ENCODE data around the gene NOTUM.
"Not testable (repeated sequence)": the region's sequence is repeated elsewhere in the genome, so short reads cannot be mapped to it uniquely, and the experiment has no call there.

NOTUM gene

GRCh38 chr17:81924557-81925532 is 36.1 kb downstream of the NOTUM start:
- DNase-seq (ENCODE audit: low read depth in 2 of 2, low spot score in 1 of 2): no peak

DNA sequence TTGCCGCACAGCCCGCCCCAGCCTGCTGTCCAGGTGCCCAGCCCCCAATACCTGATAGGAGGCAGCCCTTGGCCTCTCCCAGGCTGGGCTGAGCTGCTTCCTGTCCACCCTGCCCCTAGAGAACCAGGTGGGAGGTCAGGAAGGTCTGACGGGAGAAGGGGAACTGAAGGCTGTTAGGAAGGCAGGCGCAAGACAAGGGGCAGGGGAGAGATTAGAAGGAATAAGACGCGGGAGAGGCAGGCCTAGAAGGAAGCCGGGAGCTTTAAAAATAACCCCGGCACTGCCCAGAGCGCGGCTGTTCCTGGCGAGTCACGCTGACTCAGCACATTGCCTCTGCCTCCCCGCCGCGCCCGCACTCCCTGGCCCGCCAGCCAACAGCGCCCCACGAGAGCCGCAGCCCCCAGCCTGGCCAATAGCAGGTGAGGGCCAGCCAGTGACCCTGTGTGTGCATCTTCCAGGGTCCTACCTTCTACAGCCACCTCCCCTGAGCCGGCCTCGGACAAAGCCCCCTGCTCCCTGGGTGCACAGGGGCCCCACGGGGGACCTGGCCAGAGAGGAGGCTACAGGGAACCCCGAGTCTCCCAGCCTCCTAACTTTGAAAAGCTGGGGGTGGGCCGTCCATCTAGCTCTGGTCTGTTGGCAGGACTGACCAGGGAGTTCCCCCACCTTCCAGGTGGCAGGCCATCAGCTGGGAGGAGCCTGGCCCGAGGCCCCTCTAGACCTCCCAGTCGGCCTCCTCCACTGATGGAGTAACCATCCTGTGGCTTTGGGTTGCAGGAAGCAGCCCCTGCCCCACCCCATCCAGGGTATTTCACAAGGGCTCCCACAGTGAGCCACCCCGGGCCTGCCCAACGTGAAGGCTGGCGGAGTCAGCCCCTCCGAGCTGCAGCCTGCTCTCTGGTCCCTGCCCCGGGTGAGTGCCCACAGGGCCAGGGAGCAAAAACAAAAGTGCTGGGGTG is 37.4 kb downstream of the NOTUM start:
- no peak for DNase-seq (ENCODE audit: low read depth in 2 of 2, low spot score in 1 of 2)

DNA sequence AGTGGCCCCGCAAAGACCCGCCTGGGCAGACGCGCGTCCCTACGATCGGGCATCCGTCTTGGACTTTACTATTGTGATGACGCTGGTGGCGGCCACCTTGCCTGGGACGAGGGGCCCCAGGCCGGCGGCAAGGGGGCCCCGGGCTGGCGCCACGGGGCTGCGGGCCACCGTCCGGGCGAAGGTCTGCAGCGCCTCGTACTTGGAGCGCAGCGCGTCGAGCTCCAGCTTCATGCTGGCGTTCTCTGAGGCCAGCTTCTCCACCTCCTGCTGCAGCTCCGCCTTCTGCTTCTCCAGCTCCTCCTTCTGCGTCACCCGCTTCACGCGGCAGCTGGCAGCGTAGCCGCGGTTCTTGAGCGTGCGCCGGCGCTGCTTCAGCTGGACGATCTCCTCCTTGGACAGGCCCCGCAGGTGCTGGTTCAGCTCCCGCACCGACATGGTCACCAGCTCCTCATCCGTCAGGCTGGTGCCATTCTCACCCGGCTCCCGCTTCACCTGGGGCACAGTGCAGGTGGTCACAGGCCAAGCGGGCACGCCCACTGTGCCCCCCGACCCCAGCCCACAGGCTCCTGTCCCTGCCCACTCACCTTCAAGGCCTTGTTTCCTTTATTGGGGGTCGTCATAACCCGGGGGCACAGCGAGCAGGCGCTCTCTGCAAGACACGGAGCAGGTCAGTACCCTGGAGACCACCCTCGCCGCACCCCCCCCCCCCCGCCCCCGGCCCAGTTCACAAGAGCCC is 38.3 kb downstream of the NOTUM start:
- no peak for DNase-seq (ENCODE audit: low read depth in 2 of 2, low spot score in 1 of 2)

DNA sequence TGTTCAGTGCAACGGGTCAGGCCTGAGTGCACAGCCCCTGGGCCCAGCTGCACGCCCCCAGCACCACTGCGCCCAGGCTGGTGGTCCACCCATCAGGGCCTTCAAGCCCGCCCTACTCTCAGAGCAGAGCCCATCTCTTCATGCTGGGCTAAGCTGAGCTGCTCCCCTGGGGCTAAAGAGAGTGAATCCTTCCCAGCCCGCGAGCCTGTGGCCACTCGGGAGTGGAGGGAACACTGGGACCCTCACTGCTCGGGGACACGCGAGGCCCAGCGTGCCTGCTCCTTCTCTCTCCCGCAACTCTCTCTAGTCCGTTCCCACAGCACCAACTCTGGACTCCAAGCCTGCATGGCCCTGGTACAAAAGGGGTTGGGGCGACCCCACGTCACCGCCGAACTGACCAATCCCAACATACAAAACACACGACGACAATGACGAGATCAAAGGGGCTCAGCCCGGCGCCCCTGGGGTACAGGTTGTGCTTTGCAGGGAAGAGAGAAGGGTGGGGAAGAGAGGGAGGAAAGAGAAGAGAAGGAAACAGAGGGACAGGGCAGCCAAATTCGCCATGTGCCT is 38.9 kb downstream of the NOTUM start:
- no peak for DNase-seq (ENCODE audit: low read depth in 2 of 2, low spot score in 1 of 2)

- no peak for DNase-seq (ENCODE audit: low read depth in 2 of 2, low spot score in 1 of 2)
Measured at GRCh38 chr17:81921537-81921862, 39.5 kb downstream of the NOTUM start.

GRCh38 chr17:81920612-81921536 is 40.1 kb downstream of the NOTUM start:
- no peak for DNase-seq (ENCODE audit: low read depth in 2 of 2, low spot score in 1 of 2)

- no peak for DNase-seq (ENCODE audit: low read depth in 2 of 2, low spot score in 1 of 2)
Measured at GRCh38 chr17:81918832-81919545, 42.0 kb downstream of the NOTUM start.

- not testable (repeated sequence) for DNase-seq (ENCODE audit: low read depth in 2 of 2, low spot score in 1 of 2)
Measured at GRCh38 chr17:81918333-81918669, 42.7 kb downstream of the NOTUM start.

- peak; percentile 64 to 72 for DNase-seq (ENCODE audit: low read depth in 2 of 2, low spot score in 1 of 2)
Measured at GRCh38 chr17:81917565-81918332, 43.2 kb downstream of the NOTUM start, which contains the start of gene SIRT7. Gene SIRT7, minus strand, starts transcription at chr17:81918176. Its CDS starts 45 bp downstream, at chr17:81918131.

DNA sequence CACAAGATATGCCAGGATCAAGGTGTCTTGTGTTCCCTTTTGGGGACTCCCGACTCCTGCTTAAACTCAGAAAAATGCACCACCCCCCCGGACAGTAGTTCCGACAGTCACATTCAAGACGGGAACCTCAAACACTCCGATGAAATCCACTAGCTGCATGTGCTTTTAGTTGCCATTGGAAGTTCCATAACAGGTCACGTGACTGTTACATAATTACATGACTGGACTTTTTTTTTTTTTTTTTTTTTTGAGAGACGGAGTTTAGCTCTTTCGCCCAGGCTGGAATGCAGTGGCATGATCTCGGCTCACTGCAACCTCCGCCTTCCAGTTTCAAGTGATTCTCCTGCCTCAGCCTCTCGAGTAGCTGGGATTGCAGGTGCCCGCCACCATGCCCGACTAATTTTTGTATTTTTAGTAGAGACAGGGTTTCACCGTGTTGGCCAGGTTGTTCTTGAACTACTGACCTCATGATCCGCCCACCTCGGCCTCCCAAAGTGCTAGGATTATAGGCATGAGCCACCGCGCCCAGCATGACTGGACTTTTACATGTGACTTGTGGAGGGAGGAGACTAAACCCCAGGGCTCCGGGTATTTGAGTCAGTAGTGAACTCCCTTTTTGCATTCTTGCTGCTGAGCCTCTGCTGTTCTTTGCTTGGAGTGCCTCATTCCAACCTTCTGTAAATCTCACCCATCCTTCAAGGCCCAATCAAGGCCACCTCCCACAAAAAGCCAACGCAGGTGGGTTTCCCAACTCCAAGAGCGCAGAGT is 44.6 kb downstream of the NOTUM start:
- DNase-seq (ENCODE audit: low read depth in 2 of 2, low spot score in 1 of 2): no peak

- no peak for DNase-seq (ENCODE audit: low read depth in 2 of 2, low spot score in 1 of 2)
Measured at GRCh38 chr17:81915331-81915730, 45.7 kb downstream of the NOTUM start.

DNA sequence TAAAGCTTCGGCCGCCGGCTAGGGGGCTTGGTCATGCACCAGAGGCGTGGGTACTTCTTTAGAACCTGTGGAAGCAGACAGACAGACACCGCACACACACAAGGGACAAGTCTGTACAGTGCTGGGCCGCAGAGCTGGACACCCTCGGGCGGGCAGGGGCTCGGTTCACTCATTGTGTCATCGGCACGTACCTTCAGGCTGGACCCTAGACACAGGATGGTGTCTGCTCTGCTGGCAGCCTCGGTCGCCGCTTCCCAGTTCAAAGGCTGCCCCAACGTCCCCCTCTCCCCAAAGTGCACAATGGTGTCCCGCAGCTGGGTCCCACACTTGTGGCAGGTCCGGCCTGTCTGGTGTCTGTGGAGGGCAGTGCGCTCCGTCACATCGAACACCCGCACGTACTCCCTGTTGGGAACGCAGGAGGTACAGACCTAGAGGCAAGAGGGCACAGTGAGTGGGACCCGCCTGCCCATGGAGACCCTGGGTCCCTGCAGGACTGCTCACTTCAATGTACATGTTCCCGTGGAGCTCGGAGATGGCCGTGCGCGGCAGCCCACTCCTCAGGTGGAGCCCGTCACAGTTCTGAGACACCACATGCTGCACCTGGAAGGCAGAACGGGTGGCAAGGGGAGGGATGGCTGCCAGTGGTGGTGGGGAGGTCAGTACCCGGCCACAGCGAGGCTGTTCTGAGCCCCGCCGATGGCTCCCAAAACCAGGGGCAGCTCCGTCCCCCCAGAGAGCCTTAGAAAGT is 46.7 kb downstream of the NOTUM start:
- DNase-seq (ENCODE audit: low read depth in 2 of 2, low spot score in 1 of 2): no peak

- no peak for DNase-seq (ENCODE audit: low read depth in 2 of 2, low spot score in 1 of 2)
Measured at GRCh38 chr17:81913394-81914102, 47.4 kb downstream of the NOTUM start.

DNA sequence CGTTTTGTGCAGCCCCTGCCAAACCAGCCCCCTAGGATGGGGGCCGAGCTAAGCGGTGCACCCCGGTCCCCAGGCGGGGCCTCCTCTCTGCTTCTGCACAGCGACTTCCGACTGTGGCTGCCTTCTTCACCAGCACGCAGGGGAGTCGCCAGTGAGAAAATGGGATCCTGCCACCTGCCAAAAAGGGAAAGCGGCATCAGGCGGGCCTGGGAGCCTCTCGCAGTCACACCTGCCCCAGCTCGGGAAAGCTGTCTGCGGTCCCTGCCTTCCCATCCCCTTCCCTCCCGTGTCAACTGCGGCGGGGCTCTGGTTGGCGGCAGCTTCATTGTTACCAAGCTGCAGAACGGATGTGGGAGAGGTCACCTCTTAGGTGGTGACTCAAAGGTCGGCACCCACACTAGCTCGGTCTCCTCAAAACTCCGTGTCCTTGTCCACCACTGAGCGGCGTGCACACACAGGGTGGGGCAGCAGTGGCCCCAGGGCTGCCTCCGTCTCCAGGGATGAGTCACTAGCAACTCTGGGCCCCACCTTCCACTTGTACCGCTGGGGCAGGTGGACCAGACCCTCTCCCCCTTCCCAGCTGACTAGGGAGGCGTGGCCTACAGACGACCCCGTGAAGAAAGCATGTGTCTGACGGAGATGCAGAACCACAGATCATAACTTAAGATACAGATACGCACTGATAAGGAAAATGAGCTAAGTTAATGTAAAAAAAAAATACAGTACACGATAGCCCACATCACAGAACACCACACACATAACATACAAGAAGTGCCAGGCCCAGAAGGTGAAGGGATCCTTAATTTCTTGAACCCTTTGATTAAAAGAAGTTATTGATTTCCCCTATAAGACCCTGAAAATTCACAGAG is 48.3 kb downstream of the NOTUM start:
- no peak for DNase-seq (ENCODE audit: low read depth in 2 of 2, low spot score in 1 of 2)

DNA sequence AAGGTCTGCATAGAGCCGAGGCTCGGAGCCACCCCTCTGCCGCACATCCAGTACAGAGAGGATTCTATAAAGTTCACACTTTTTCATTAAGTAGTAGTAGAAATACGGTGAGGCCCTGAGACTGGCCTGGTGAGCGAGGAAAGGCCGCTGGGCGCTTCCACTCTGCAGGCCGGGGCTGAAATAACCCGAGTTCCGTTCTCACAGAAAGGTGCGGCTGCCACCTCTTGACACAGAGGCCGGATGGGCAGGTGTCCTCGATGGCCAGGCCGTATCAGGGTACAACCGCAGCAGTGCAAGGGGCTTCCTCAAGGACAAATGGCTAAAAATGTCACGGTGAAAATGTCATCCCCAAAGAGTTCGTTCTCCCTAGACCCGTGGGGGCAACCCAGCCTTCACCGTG is 49.0 kb downstream of the NOTUM start:
- no peak for DNase-seq (ENCODE audit: low read depth in 2 of 2, low spot score in 1 of 2)
